ENCODE results near the gene IL6R. TPM values are rescaled to one million over a fixed set of nuclear protein-coding genes. Genes with fewer than 3 reads are reported as not detected.

IL6R gene
- total and polyA plus RNA-seq, 2 of the 4 experiments (the other 2 are of a cell fraction), result 5.3 to 9.5 TPM

DNA sequence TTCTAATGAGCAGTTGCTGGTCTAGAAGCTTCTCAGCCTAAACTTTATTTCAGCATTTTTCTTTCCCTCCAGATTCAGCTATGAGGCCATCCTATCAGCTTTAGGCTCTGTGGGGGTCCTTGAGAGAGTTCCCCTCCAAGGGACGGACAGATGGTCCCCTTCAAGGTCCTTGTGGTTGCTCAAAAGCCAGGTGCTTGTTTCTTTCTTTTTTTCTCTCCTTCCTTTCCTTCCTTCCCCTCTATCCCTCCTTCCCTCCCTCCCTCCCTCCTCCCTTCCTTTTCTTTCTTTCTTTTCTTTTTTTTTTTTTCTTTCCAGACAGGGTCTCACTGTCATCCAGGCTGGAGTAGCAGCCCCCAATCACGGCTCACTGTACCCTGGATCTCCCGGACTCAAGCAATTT is 1.2 kb upstream of the IL6R start:
- H3K36me3 ChIP-seq (ENCODE audit: control insufficient read depth, insufficient read depth, low read length), result no peaks in the 10 kb centered on the region
- H3K9me1 ChIP-seq (ENCODE audit: insufficient read depth, low read length), result peaks cover 3% of the 10 kb centered on the region; the same call in 1 of the 2 replicates
- H3K14ac ChIP-seq (replicated peaks; ENCODE audit: low read depth, low read length), result no peak overlapping the region
- peaks cover 4% of the 10 kb centered on the region; the same call in 1 of the 2 replicates for H4K20me1 ChIP-seq (ENCODE audit: insufficient read depth, low read length)
- H4K91ac ChIP-seq (ENCODE audit: insufficient read depth, low read depth, low read length), result no peak overlapping the region
- H3K79me1 ChIP-seq (ENCODE audit: low read depth in 1 of 2, low read length in 2 of 2), result peaks cover 5 to 6% of the 10 kb centered on the region in 2 experiments; a peak in 2 of 4 replicates
- peaks cover 12% of the 10 kb centered on the region for H3K27me3 ChIP-seq (ENCODE audit: control insufficient read depth, insufficient read depth, low read length)
- H3K9me3 ChIP-seq (ENCODE audit: control insufficient read depth, insufficient read depth, low read length), result no peaks in the 10 kb centered on the region
- ATAC-seq (ENCODE audit: low read depth) (no peak), DNase-seq (no peak)
- dilution Hi-C loops (cut with HindIII; ENCODE audit: low sequenced_read_pairs, unreplicated experiment) (no loop called here), in situ Hi-C loops (cut with MboI; ENCODE audit: low sequenced_read_pairs) (no loop called here), intact Hi-C loops (cut with micrococcal nuclease) (no loop called here)
- H2AK5ac ChIP-seq (ENCODE audit: low read depth, low read length), result no peak overlapping the region
- H4K5ac ChIP-seq (ENCODE audit: low read depth, low read length), result no peak overlapping the region
- H2BK20ac ChIP-seq (ENCODE audit: low read depth, low read length), result no peak overlapping the region
- H2AFZ ChIP-seq (replicated peaks; ENCODE audit: low read length, poor library complexity), result no peak overlapping the region
- BruUV-seq (replicated peaks), result no TSS peak
- H3K4me3 ChIP-seq (ENCODE audit: insufficient read depth, low read depth, low read length), result no peak overlapping the region
- no peak overlapping the region for H2BK15ac ChIP-seq (ENCODE audit: low read depth, low read length)
- no peak overlapping the region for H2BK5ac ChIP-seq (ENCODE audit: low read depth, low read length, poor library complexity, severe bottlenecking)
- H4K8ac ChIP-seq (ENCODE audit: low read depth in 2 of 2, low read length in 2 of 2), result no peak overlapping the region
- H3K27ac ChIP-seq (ENCODE audit: insufficient read depth, low read length), result no peak overlapping the region
- WGBS, 2 experiments (ENCODE audit: extremely low coverage in 2 of 2, insufficient read length in 1 of 2), result 60% methylated on average over 1 of the region's 3 CpGs; no CpG with 5 or more reads in 1 of the 2 experiments
- peaks cover 21% of the 10 kb centered on the region for H3K4me1 ChIP-seq (ENCODE audit: control insufficient read depth, insufficient read depth, low read length)
- no peak overlapping the region for H3K4me2 ChIP-seq (ENCODE audit: low read depth, low read length)
- TF ChIP-seq BHLHE40 (IDR thresholded peaks at IDR 0.05; ENCODE audit: low read depth, low read length) (no peak), CEBPB (IDR thresholded peaks at IDR 0.05; ENCODE audit: low read depth, low read length) (no peak), RAD21 (IDR thresholded peaks at IDR 0.05; ENCODE audit: low read length) (no peak), POLR2A (IDR thresholded peaks at IDR 0.05; ENCODE audit: low read depth, low read length) (no peak), MXI1 (IDR thresholded peaks at IDR 0.05; ENCODE audit: borderline replicate concordance, low read depth, low read length) (no peak), CHD1 (IDR thresholded peaks at IDR 0.05; ENCODE audit: low read depth, low read length) (no peak), RFX5 (IDR thresholded peaks at IDR 0.05; ENCODE audit: low read depth, low read length) (no peak), RCOR1 (IDR thresholded peaks at IDR 0.05; ENCODE audit: insufficient replicate concordance, low read length) (no peak), MAFK (IDR thresholded peaks at IDR 0.05; ENCODE audit: low read depth, low read length) (no peak), FOS (IDR thresholded peaks at IDR 0.05; ENCODE audit: low read depth, low read length) (no peak), MAZ (IDR thresholded peaks at IDR 0.05; ENCODE audit: borderline replicate concordance, low read depth, low read length) (no peak), NFE2L2 (IDR thresholded peaks at IDR 0.05; ENCODE audit: low read depth, low read length) (no peak), SMC3 (IDR thresholded peaks at IDR 0.05; ENCODE audit: low read depth, low read length) (no peak)
- TF ChIP-seq, protein P1, sequence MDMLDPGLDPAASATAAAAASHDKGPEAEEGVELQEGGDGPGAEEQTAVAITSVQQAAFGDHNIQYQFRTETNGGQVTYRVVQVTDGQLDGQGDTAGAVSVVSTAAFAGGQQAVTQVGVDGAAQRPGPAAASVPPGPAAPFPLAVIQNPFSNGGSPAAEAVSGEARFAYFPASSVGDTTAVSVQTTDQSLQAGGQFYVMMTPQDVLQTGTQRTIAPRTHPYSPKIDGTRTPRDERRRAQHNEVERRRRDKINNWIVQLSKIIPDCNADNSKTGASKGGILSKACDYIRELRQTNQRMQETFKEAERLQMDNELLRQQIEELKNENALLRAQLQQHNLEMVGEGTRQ (IDR thresholded peaks at IDR 0.05; ENCODE audit: low read depth, low read length), result no peak
- TF ChIP-seq, protein P2, sequence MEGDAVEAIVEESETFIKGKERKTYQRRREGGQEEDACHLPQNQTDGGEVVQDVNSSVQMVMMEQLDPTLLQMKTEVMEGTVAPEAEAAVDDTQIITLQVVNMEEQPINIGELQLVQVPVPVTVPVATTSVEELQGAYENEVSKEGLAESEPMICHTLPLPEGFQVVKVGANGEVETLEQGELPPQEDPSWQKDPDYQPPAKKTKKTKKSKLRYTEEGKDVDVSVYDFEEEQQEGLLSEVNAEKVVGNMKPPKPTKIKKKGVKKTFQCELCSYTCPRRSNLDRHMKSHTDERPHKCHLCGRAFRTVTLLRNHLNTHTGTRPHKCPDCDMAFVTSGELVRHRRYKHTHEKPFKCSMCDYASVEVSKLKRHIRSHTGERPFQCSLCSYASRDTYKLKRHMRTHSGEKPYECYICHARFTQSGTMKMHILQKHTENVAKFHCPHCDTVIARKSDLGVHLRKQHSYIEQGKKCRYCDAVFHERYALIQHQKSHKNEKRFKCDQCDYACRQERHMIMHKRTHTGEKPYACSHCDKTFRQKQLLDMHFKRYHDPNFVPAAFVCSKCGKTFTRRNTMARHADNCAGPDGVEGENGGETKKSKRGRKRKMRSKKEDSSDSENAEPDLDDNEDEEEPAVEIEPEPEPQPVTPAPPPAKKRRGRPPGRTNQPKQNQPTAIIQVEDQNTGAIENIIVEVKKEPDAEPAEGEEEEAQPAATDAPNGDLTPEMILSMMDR (conservative IDR thresholded peaks at IDR 0.05; ENCODE audit: low read depth, low read length), result no peak
- TF ChIP-seq, protein P3, sequence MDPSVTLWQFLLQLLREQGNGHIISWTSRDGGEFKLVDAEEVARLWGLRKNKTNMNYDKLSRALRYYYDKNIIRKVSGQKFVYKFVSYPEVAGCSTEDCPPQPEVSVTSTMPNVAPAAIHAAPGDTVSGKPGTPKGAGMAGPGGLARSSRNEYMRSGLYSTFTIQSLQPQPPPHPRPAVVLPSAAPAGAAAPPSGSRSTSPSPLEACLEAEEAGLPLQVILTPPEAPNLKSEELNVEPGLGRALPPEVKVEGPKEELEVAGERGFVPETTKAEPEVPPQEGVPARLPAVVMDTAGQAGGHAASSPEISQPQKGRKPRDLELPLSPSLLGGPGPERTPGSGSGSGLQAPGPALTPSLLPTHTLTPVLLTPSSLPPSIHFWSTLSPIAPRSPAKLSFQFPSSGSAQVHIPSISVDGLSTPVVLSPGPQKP (IDR thresholded peaks at IDR 0.05; ENCODE audit: borderline replicate concordance, low read depth, low read length), result no peak
- no peak overlapping the region for H3K9ac ChIP-seq (ENCODE audit: low read depth, low read length)
- no peak overlapping the region for H3K23ac ChIP-seq (ENCODE audit: low read depth, low read length)
- H2AK9ac ChIP-seq (replicated peaks; ENCODE audit: low read depth, low read length, poor library complexity), result no peak overlapping the region
- no peak overlapping the region for H2BK120ac ChIP-seq (ENCODE audit: low read depth, low read length)
- H3K18ac ChIP-seq (ENCODE audit: low read depth, low read length), result no peak overlapping the region
- no peak overlapping the region for H3K4ac ChIP-seq (ENCODE audit: low read depth, low read length)
- H3K56ac ChIP-seq (ENCODE audit: extremely low read depth, insufficient read depth, low read length), result no peak overlapping the region
- ChIA-PET CTCF (no interaction called here), POLR2A (ENCODE audit: unreplicated experiment) (no interaction called here)

All from IMR-90 (cell line).